Left lobe of liver (tissue), 2 donors: ENCODE results near the gene PGPEP1. TPM values are rescaled to one million over a fixed set of nuclear protein-coding genes. Genes with fewer than 3 reads are reported as not detected.
"Not testable (repeated sequence)": the region's sequence is repeated elsewhere in the genome, so short reads cannot be mapped to it uniquely, and the experiment has no call there.

Source experiments
- ATAC-seq: fragments of 200-7000 bp; cut with Tn5 transposase; one replicate; pipeline ENCODE4 v1.9.1; 2020; ENCODE audit warnings: mild to moderate bottlenecking, moderate library complexity
- DNase-seq: peaks from one replicate; pipeline ENCODE4 v3.0.0-alpha.2; 2020; ENCODE audit warnings: low spot score
- total RNA-seq: library from RNA; stranded (reverse); gene quantifications from one replicate; pipeline ENCODE4 v1.2.1, GENCODE V29; 2021
- donor health status: DM: no; HTN: no; CAD: no; lungs with moderate emphysema.
- donor health status: DM: no; HTN: yes; CAD: no.

Gene PGPEP1
- total RNA-seq, 1 donor from 2014 or later = 62.4 TPM

GRCh38 chr19:18388960-18389725 lies 48.7 kb downstream of the PGPEP1 start:
- DNase-seq (no peak), ATAC-seq (no peak)

DNA sequence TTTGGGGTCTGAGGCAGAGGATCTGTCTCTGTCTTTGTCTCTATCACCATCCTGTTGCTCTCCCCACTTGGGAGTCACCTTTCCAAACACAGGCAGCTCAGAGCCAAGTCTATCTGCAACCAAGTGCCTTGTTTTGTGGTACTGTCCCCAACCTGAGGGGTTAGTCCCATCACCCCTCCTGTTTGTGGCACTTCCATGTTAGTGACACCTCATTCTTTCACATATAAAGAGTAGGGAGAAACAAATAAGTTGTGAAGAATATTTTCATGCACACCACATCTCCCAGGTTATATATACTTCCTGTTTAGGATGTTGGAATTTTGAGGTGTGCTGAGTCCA lies 49.3 kb downstream of the PGPEP1 start:
- ATAC-seq = no peak
- no peak for DNase-seq

- DNase-seq (no peak), ATAC-seq (no peak)
Measured at GRCh38 chr19:18390065-18390907, 49.9 kb downstream of the PGPEP1 start.

DNA sequence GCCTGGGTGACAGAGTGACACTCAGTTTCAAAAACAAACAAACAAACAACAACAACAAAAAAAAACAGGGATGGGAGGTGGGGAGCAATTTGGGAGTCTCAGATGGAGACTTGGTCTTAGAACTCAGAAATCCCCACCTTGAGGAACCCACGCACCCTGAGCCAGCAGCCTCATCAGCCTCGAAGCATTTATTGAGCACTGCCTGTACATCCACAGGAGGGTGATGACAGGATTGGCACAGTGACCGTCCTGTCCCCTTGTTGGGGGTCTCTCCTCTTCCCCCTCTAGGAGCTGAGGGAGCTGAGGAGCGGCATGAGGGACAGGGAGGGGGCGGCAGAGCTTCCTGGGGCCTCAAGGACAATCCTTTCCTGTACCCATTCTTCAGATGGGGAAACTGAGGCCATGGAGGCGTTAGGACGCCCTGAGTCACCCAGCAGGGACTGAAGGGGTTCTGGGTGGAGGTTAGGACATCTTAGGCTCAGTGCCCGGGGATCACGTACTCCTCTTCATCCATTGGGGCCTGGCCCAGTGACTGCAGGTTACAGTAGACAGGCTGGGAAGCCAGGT lies 51.2 kb downstream of the PGPEP1 start:
- no peak for DNase-seq

GRCh38 chr19:18392417-18392816 lies 52.0 kb downstream of the PGPEP1 start:
- ATAC-seq = peak; percentile 24

More for the DNA sequence above, 51.2 kb downstream of the PGPEP1 start:
- ATAC-seq = no peak

GRCh38 chr19:18392926-18393325 lies 52.5 kb downstream of the PGPEP1 start:
- ATAC-seq (no peak), DNase-seq (no peak)

More at GRCh38 chr19:18392417-18392816, 52.0 kb downstream of the PGPEP1 start:
- DNase-seq = no peak

DNA sequence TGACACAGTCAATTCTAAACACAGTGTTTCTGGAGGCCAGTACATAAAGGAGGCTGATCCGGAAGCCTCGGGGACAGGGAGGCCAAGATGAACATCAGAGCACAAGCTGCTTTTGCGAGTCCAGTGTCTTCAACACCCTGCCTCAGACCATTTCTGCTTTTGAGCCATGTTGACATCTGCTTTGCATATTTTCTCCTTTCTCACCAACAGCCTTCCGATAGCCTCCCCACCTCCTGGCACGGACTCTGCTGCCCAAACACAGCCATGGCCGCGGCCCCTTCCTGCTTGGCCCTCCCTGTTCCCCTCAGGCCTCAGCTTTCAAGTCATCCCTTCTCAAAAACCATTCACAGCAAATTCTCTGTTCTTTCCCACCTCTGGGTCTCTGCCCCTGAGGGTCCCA lies 53.4 kb downstream of the PGPEP1 start:
- ATAC-seq (no peak), DNase-seq (no peak)

- peak; percentile 86 for DNase-seq
- ATAC-seq = peak; percentile 80
Measured at GRCh38 chr19:18396471-18397241, 56.3 kb downstream of the PGPEP1 start.

DNA sequence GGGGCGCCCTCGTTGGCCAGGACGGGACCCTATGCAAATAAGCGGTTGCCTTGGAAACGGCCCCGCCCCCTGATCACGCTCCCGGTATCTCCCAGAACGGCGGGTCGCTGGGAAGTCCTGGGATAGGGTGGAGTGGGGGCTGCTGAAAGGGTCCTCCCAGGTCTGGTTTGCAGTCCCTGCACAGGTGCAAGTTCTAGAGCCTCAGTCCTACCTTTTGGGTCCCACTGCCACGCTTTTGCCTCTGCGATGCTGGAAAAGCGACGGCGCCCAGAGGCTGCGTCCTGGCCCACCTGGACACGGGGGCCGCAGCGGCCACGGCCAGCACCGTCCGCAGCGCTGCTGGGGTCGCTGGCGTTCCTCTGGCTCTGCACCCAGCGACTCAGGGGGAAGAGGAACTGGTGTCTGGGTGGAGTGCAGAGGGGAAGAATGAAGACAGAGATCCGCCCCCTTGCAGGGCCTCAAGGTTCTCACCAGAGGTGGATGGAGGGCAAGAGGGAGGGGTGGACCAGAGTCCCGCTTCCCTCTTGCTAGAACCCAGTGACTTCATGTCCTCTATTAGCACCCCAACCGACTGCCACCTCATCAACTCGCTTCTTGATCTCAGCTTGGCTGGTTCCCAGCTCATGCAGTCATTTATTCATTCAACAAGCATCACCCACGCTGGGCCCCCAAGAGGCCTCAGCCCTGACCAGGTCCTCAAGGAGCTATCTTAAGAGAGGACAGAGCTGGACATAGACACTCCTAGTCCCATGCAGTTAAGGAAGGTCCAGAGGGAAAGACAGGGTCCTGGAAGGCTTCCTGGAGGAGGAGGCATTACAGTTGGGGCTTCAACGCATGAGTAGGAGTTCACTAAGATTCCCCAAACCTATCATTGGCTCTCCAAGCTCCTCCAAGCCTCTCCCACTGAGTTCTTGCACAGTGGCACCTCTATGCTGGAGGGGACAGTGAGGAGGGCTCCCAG lies 57.1 kb downstream of the PGPEP1 start, which contains the start of gene LRRC25:
Gene LRRC25 (minus strand): TSS at position 381 of the 961 bp plus-strand sequence. CDS start 659 bp downstream, outside the sequence.
- ATAC-seq = peak; percentile 4
- DNase-seq = no peak

- DNase-seq = peak; percentile 92
- ATAC-seq = peak; percentile 70
Measured at GRCh38 chr19:18399008-18399407, 58.6 kb downstream of the PGPEP1 start.

DNA sequence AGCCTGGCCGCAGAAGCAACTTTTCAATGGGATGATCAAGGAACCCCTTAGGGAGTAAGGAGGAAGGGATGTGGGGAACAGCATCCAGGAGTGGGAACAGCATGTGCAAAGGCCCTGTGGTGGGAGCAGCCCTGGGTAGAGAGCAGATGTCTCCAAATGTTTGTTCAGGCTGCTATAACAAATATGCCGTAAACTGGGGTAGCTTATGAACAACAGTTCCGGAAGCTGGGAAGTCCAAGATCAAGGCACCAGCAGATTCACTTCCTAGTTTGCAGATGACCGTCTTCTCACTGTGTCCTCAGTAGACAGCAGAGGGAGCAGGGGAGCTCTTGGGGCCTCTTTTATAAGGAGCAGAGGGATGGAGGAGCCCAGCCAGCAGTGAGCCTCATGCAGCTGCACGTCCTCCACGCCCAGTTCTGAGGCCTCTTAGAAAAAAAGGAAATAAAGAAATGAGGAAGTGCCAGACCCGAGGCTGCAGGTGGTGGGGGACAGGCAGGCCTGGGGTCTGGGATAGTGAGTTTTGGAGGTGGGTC lies 61.2 kb downstream of the PGPEP1 start:
- DNase-seq (peak; percentile 54), ATAC-seq (peak; percentile 54)

DNA sequence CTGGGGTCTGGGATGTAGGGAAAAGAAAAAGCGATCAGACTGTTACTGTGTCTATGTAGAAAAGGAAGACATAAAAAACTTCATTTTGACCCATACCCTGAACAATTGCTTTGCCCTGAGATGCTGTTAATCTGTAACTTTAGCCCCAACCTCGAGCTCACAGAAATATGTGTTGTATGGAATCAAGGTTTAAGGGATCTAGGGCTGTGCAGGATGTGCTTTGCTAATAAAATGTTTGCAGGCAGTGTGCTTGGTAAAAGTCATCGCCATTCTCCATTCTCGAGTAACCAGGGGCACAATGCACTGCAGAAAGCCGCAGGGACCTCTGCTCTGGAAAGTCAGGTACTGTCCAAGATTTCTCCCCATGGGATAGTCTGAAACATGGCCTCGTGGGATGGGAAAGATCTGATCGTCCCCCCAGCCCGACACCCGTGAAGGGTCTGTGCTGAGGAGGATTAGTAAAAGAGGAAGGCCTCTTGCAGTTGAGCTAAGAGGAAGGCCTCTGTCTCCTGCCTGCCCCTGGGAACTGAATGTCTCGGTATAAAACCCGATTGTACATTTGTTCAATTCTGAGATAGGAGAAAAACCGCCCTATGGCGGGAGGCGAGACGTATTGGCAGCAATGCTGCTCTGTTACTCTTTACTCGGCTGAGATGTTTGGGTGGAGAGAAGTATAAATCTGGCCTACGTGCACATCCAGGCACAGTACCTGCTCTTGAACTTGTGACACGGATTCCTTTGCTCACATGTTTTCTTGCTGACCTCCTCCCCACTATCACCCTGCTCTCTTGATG lies 62.3 kb downstream of the PGPEP1 start:
- not testable (repeated sequence) for ATAC-seq

GRCh38 chr19:18405754-18406153 lies 65.4 kb downstream of the PGPEP1 start:
- ATAC-seq, DNase-seq: not testable (repeated sequence)

More for the DNA sequence above, 62.3 kb downstream of the PGPEP1 start:
- DNase-seq = not testable (repeated sequence)

DNA sequence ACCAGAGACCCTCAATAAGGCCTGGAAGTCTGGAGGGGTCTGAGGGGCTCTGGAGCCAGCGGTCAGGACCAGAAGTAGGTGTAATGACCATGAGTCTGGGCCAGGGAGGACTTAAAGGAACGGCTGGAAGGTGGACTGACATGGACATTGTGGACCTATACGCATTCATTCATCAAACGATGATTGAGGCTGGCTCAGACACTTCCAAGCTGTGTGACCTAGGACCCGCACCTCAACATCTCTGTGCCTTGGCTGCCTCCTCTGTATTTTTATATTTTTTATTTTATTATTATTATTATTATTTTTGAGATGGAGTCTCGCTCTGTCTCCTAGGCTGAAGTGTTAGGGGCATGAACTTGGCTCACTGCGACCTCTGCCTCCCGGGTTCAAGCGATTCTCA lies 66.4 kb downstream of the PGPEP1 start:
- DNase-seq (no peak), ATAC-seq (no peak)

DNA sequence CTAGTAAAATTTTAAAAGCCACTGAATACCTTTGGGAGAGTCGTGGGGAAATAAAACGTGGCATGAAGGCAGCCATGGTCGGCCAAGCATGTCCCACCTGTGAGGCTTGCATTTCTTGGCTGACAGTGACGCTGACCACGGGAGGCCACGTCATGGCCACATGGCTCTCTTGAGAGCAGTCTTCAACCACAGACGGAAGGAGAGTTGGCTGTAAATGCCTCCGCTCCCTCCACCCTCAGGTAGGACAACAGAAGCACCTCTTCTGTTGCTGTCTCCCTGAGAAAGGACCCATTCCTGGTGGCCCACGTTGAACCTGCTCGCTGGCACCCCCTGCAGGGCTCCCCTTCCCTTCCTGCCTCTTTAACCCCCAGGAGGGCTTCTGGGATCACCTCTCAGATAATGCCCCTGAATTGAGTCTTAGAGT lies 67.7 kb downstream of the PGPEP1 start:
- ATAC-seq = peak; percentile 75
- no peak for DNase-seq

DNA sequence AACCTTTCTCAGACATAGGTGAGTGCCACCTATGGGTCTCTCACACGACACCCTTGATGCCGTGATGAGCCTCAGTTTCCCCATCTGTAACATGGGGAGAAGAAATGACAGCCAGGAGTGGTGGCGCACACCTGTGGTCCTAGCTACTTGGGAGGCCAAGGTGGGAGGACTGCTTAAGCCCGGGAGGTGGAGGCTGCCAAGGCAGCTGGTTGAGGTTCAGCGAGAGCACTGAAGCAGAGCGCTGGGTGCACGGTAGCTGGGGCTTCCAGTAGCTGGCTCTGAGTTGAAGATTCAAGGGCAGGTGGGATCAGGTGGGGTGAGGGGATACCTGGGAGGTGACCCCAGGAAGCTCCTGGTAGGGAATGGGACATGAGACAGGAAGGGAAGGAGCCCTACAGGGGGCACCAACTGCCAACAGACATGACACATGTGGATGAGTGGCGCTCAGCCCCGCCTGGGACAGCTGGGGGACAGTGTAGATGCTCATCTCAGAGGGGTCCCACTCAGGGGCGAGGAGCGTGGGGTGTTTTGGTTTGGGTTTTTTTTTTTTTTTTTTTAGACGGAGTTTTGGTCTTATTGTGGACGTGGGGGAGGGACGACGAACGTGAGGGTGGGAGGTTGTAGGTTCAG lies 72.3 kb downstream of the PGPEP1 start:
- ATAC-seq = no peak
- no peak for DNase-seq

GRCh38 chr19:18414504-18415177 lies 74.2 kb downstream of the PGPEP1 start:
- peak; percentile 30 for ATAC-seq
- DNase-seq = peak; percentile 63
